HepG2 (cell line): ENCODE data around the gene VSIG8. TPM values are rescaled to one million over a fixed set of nuclear protein-coding genes. Genes with fewer than 3 reads are reported as not detected.

ENCODE experiments used
- GLI4 ChIP-seq: sonication (generic); formaldehyde crosslinking; IDR thresholded peaks from 2 replicates; pipeline ENCODE4 v1.5.1; 2020; ENCODE audit warnings: missing genetic modification reagents, mild to moderate bottlenecking, moderate library complexity, borderline replicate concordance
- HNF4A ChIP-seq: sonication (generic); formaldehyde crosslinking; IDR thresholded peaks from 2 replicates; pipeline ENCODE4 v1.4.0; 2020; ENCODE audit warnings: missing genetic modification reagents
- HNRNPH1 ChIP-seq: fragments of 200-400 bp; formaldehyde crosslinking; optimal IDR thresholded peaks from 2 replicates; pipeline ENCODE3; 2017; ENCODE audit warnings: mild to moderate bottlenecking, low read depth, low read length
- MTA1 ChIP-seq: sonication (generic); formaldehyde crosslinking; IDR thresholded peaks from 2 replicates; pipeline ENCODE4 v1.4.0; 2020; ENCODE audit warnings: missing genetic modification reagents, mild to moderate bottlenecking, borderline replicate concordance
- PATZ1 ChIP-seq: sonication (generic); formaldehyde crosslinking; IDR thresholded peaks from 2 replicates; pipeline ENCODE4 v1.4.0; 2020; ENCODE audit warnings: missing genetic modification reagents
- ZNF142 ChIP-seq: sonication (generic); formaldehyde crosslinking; IDR thresholded peaks from 2 replicates; pipeline ENCODE4 v1.4.0; 2020; ENCODE audit warnings: missing genetic modification reagents
- ZNF724P ChIP-seq: sonication (generic); formaldehyde crosslinking; IDR thresholded peaks from 2 replicates; pipeline ENCODE4 v1.8.0; 2022; ENCODE audit warnings: missing genetic modification reagents, borderline replicate concordance
- ZNF777 ChIP-seq: sonication (generic); formaldehyde crosslinking; IDR thresholded peaks from 2 replicates; pipeline ENCODE4 v1.4.0; 2020; ENCODE audit warnings: missing genetic modification reagents
- ZNF784 ChIP-seq: sonication (generic); formaldehyde crosslinking; IDR thresholded peaks from 2 replicates; pipeline ENCODE4 v1.5.1; 2020; ENCODE audit warnings: missing genetic modification reagents, mild to moderate bottlenecking, borderline replicate concordance
- ZNF800 ChIP-seq: sonication (generic); formaldehyde crosslinking; IDR thresholded peaks from 2 replicates; pipeline ENCODE4 v1.4.0; 2020; ENCODE audit warnings: missing genetic modification reagents
- ZSCAN22 ChIP-seq: sonication (generic); formaldehyde crosslinking; IDR thresholded peaks from 2 replicates; pipeline ENCODE4 v1.4.0; 2020; ENCODE audit warnings: mild to moderate bottlenecking, missing genetic modification reagents
- polyA plus RNA-seq, 8 experiments: library from polyadenylated mRNA; depleted of rRNA in 3 of 8; stranded (reverse) in 7 of 8; unstranded in 1 of 8; fragments of >200 nt; fragmentation: Illumina TruSeq in 4 of 8; extraction: Trizol in 4 of 8; gene quantifications; 2 replicates each; pipeline versions ENCODE4 v1.2.1 to v1.2.3, GENCODE V29; 2011 to 2016; ENCODE audit warnings: low read depth in 4 of 8, missing spikeins in 1 of 8, mixed read lengths in 1 of 8; ENCODE audit not compliant: insufficient read depth in 1 of 8
- total RNA-seq, 5 experiments: library from RNA; depleted of rRNA; stranded (reverse); fragments of >200 nt; fragmentation: Illumina TruSeq; extraction: Trizol; gene quantifications; 2 replicates each; pipeline ENCODE4 v1.2.3, GENCODE V29; 2016; ENCODE audit warnings: low read depth in 1 of 5
- TF ChIP-seq, protein P1 (sequence below): sonication (generic); formaldehyde crosslinking; IDR thresholded peaks from 2 replicates; pipeline ENCODE4 v1.4.0; 2020; ENCODE audit warnings: missing genetic modification reagents
- TF ChIP-seq, protein P2 (sequence below): sonication (generic); formaldehyde crosslinking; IDR thresholded peaks from 2 replicates; pipeline ENCODE4 v1.8.1; 2023; ENCODE audit warnings: mild to moderate bottlenecking, missing genetic modification reagents
- TF ChIP-seq, protein P3 (sequence below): sonication (generic); formaldehyde crosslinking; IDR thresholded peaks from 2 replicates; pipeline ENCODE4 v1.8.1; 2023; ENCODE audit warnings: mild to moderate bottlenecking, missing genetic modification reagents

VSIG8 gene
- total and polyA plus RNA-seq, 2 of the 13 experiments (the other 11 are each of a cell fraction or from before 2014, with no cell fraction given) = not detected

GRCh38 chr1:159854693-159855192 lies 7.7 kb downstream of the VSIG8 start (continued):
- TF ChIP-seq ZNF142 (CRISPR knock-in tag) (no peak), ZNF800 (CRISPR knock-in tag) (peak; percentile 80; the same call in 1 of the 2 replicates), HNRNPH1 (no peak), GLI4 (CRISPR knock-in tag) (no peak), ZSCAN22 (CRISPR knock-in tag) (no peak), HNF4A (no peak), ZNF784 (CRISPR knock-in tag) (no peak), PATZ1 (CRISPR knock-in tag) (peak; percentile 29; the same call in 1 of the 2 replicates), ZNF724P (no peak), MTA1 (CRISPR knock-in tag) (no peak), ZNF777 (CRISPR knock-in tag) (peak; percentile 64; the same call in 1 of the 2 replicates)
- TF ChIP-seq, protein P1, sequence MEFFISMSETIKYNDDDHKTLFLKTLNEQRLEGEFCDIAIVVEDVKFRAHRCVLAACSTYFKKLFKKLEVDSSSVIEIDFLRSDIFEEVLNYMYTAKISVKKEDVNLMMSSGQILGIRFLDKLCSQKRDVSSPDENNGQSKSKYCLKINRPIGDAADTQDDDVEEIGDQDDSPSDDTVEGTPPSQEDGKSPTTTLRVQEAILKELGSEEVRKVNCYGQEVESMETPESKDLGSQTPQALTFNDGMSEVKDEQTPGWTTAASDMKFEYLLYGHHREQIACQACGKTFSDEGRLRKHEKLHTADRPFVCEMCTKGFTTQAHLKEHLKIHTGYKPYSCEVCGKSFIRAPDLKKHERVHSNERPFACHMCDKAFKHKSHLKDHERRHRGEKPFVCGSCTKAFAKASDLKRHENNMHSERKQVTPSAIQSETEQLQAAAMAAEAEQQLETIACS (CRISPR knock-in tag) = 0 out of 2 replicates have a peak, but pooled peaks have one; percentile 21
- TF ChIP-seq, protein P2, sequence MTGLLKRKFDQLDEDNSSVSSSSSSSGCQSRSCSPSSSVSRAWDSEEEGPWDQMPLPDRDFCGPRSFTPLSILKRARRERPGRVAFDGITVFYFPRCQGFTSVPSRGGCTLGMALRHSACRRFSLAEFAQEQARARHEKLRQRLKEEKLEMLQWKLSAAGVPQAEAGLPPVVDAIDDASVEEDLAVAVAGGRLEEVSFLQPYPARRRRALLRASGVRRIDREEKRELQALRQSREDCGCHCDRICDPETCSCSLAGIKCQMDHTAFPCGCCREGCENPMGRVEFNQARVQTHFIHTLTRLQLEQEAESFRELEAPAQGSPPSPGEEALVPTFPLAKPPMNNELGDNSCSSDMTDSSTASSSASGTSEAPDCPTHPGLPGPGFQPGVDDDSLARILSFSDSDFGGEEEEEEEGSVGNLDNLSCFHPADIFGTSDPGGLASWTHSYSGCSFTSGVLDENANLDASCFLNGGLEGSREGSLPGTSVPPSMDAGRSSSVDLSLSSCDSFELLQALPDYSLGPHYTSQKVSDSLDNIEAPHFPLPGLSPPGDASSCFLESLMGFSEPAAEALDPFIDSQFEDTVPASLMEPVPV (CRISPR knock-in tag) = no peak
- TF ChIP-seq, protein P3, sequence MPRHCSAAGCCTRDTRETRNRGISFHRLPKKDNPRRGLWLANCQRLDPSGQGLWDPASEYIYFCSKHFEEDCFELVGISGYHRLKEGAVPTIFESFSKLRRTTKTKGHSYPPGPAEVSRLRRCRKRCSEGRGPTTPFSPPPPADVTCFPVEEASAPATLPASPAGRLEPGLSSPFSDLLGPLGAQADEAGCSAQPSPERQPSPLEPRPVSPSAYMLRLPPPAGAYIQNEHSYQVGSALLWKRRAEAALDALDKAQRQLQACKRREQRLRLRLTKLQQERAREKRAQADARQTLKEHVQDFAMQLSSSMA = no peak
